Tibial nerve (tissue), 4 donors: ENCODE data around the gene PTPRK. TPM values are rescaled to one million over a fixed set of nuclear protein-coding genes. Genes with fewer than 3 reads are reported as not detected.

ENCODE experiments used
- DNase-seq, 2 donors: peaks; one replicate each; pipeline ENCODE4 v3.0.0-alpha.2; 2019; ENCODE audit warnings: low spot score in 2 of 2
- H3K27ac ChIP-seq, 4 donors: fragments of 200-600 bp; sonication (generic) in 3 of 4; one replicate each; pipeline ENCODE4 v1.5.1; 2017 to 2019; ENCODE audit warnings: mild to moderate bottlenecking in 1 of 4
- H3K27me3 ChIP-seq, 2 donors: fragments of 200-600 bp; sonication (generic) in 1 of 2; one replicate each; pipeline versions ENCODE4 v1.5.1 to v1.6.0; 2017 to 2019
- H3K36me3 ChIP-seq, 3 donors: fragments of 200-600 bp; sonication (generic); one replicate each; pipeline ENCODE4 v1.5.1; 2018 to 2019
- H3K4me1 ChIP-seq, 4 donors: fragments of 200-600 bp; sonication (generic) in 3 of 4; one replicate each; pipeline ENCODE4 v1.5.1; 2017 to 2019
- H3K4me3 ChIP-seq, 4 donors: fragments of 200-600 bp; sonication (generic) in 3 of 4; one replicate each; pipeline ENCODE4 v1.5.1; 2017 to 2019; ENCODE audit warnings: mild to moderate bottlenecking in 1 of 4, moderate library complexity in 1 of 4
- H3K9me3 ChIP-seq, 4 donors: fragments of 200-600 bp; sonication (generic) in 3 of 4; one replicate each; pipeline ENCODE4 v1.5.1; 2017 to 2019
- CTCF ChIP-seq, 5 experiments: fragments of 200-600 bp in 3 of 5; fragments of 450-650 bp in 2 of 5; sonication (generic) in 3 of 5; IDR thresholded peaks; one replicate each; pipeline ENCODE4 v1.5.1; 2016 to 2019; ENCODE audit warnings: antibody characterized with exemption in 5 of 5, mild to moderate bottlenecking in 3 of 5, moderate library complexity in 2 of 5
- EP300 ChIP-seq, 2 donors: sonication (generic); formaldehyde crosslinking; IDR thresholded peaks; one replicate each; pipeline ENCODE4 v1.6.1; 2017; ENCODE audit warnings: antibody characterized with exemption in 2 of 2, mild to moderate bottlenecking in 1 of 2
- POLR2A ChIP-seq, 2 donors: fragments of 450-650 bp; IDR thresholded peaks; one replicate each; pipeline ENCODE4 v1.6.1; 2017; ENCODE audit warnings: antibody characterized with exemption in 2 of 2, mild to moderate bottlenecking in 2 of 2, moderate library complexity in 2 of 2
- WGBS, 2 donors: methylation state at CpG; one replicate each; pipeline ENCODE4 v1.1.5; 2018; 5-methylcytosine and 5-hydroxymethylcytosine counted together
- total RNA-seq, 4 donors: library from RNA; depleted of rRNA; stranded (reverse); fragments of >200 nt; gene quantifications; one replicate each; pipeline ENCODE4 v1.1.0, GENCODE V29; 2016

Gene PTPRK
- total RNA-seq, 4 donors from 2014 or later: 17.4 to 26.1 (median 21.2) TPM

DNA sequence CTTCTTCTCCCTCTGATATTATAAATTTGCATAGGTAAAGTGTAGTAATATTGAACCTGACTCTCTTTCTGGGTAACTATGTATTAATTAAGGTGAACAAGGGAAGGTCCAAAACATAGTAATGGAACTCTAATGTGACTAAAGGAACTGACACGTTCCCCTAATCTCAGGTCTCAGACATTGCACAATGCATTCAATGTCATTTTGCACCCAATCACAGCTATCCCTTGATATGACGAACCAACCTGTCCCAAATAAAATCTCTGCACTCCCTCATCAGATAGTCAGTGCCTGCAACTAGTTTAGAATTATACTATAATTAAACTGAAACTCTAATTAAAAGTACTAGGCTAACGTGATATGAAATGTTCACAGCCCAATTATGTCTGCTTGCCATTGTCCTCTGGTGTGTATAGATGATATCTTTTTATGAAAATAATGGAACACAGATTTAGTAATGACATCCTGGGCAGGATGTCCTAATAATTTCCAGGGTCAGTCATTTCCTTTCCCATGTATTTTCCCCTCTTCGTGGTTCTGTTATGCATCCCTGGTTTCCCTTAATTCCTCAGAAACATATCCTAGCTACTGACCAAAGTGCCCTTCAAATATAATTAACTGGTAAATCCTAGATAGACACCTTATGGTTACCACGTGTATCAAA, 36.8 kb downstream of the PTPRK start:
- H3K36me3 ChIP-seq: no peaks in the 10 kb centered on the region
- H3K9me3 ChIP-seq: no peaks in the 10 kb centered on the region
- no peak overlapping the region for H3K27ac ChIP-seq
- H3K27me3 ChIP-seq: no peaks in the 10 kb centered on the region
- DNase-seq: no peak
- 81 to 83% methylated on average over 5 of the region's 5 CpGs for WGBS, 2 donors
- H3K4me3 ChIP-seq: no peak overlapping the region
- no peaks in the 10 kb centered on the region for H3K4me1 ChIP-seq
- TF ChIP-seq CTCF (IDR thresholded peaks at IDR 0.05) (no peak), EP300 (IDR thresholded peaks at IDR 0.05) (no peak), POLR2A (IDR thresholded peaks at IDR 0.05) (no peak)

DNA sequence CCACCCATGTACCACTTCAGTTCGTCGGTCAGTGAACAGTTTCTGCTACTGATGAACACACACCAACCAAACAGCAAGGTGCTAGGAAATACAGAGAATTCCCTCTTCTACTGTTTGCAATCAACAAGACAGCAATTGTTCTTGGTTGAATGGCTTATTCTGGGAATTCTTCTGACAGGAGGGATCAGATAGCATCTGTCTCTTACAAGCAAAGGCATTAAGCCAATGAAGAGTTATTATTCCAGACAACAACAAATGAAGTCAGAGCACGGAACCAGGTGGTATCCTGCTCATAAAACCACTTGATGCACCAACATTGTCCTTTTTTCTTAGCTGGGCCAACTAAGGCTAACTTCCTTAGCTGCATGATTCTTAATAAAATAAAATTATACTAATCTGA, 37.8 kb downstream of the PTPRK start:
- TF ChIP-seq EP300 (IDR thresholded peaks at IDR 0.05): no peak
- TF ChIP-seq CTCF (IDR thresholded peaks at IDR 0.05): no peak
- TF ChIP-seq POLR2A (IDR thresholded peaks at IDR 0.05): no peak
- no peak overlapping the region for H3K27ac ChIP-seq
- H3K36me3 ChIP-seq: no peaks in the 10 kb centered on the region
- no peaks in the 10 kb centered on the region for H3K9me3 ChIP-seq
- H3K27me3 ChIP-seq: no peaks in the 10 kb centered on the region
- no peak for DNase-seq
- H3K4me1 ChIP-seq: peaks cover 0 to 3% (median 0%) of the 10 kb centered on the region in 4 donors
- 59 to 77% methylated on average over 3 of the region's 3 CpGs for WGBS, 2 donors
- H3K4me3 ChIP-seq: no peak overlapping the region

- H3K9me3 ChIP-seq: no peaks in the 10 kb centered on the region
- no peak overlapping the region for H3K27ac ChIP-seq
- no peaks in the 10 kb centered on the region for H3K27me3 ChIP-seq
- no peak for TF ChIP-seq POLR2A (IDR thresholded peaks at IDR 0.05)
- TF ChIP-seq EP300 (IDR thresholded peaks at IDR 0.05): no peak
- TF ChIP-seq CTCF (IDR thresholded peaks at IDR 0.05): no peak
- 91 to 92% methylated on average over 4 of the region's 4 CpGs for WGBS, 2 donors
- no peaks in the 10 kb centered on the region for H3K36me3 ChIP-seq
- no peak overlapping the region for H3K4me3 ChIP-seq
- DNase-seq: no peak
- peaks cover 0 to 3% (median 0%) of the 10 kb centered on the region in 4 donors for H3K4me1 ChIP-seq
Observed at GRCh38 chr6:128479991-128480390, 40.4 kb downstream of the PTPRK start.

GRCh38 chr6:128479048-128479666, 41.2 kb downstream of the PTPRK start:
- Histone ChIP-seq H3K4me3 (no peak overlapping the region), H3K4me1 (peaks cover 0 to 3% (median 0%) of the 10 kb centered on the region in 4 donors), H3K27ac (no peak overlapping the region), H3K27me3 (no peaks in the 10 kb centered on the region), H3K9me3 (no peaks in the 10 kb centered on the region), H3K36me3 (no peaks in the 10 kb centered on the region)
- 94 to 98% methylated on average over 2 of the region's 2 CpGs for WGBS, 2 donors
- DNase-seq: no peak
- no peak for TF ChIP-seq EP300 (IDR thresholded peaks at IDR 0.05)
- TF ChIP-seq POLR2A (IDR thresholded peaks at IDR 0.05): no peak
- TF ChIP-seq CTCF (IDR thresholded peaks at IDR 0.05): no peak
